Activated CD4-positive, alpha-beta T cell treated with anti-CD3 and anti-CD28 coated beads, Interleukin-10, Interleukin-2, amounts not matched to agents 100 ng/mL and 50 ng/mL, durations not matched to agents 16 hours and 8 hours (primary cell): Measurements from ENCODE around the gene THSD7A.
"Not testable (repeated sequence)": the region's sequence is repeated elsewhere in the genome, so short reads cannot be mapped to it uniquely, and the experiment has no call there.

ENCODE experiments used
- DNase-seq: peaks from one replicate; pipeline ENCODE4 v3.0.0-alpha.2; 2020

THSD7A gene

GRCh38 chr7:11448323-11448722, 383.7 kb downstream of the THSD7A start:
- no peak for DNase-seq

GRCh38 chr7:11447106-11447505, 384.9 kb downstream of the THSD7A start:
- DNase-seq, result no peak

GRCh38 chr7:11443934-11444333, 388.1 kb downstream of the THSD7A start:
- not testable (repeated sequence) for DNase-seq

- DNase-seq, result no peak
These were observed 394.0 kb downstream of the THSD7A start for GRCh38 chr7:11437994-11438393.

GRCh38 chr7:11436773-11437524, 395.0 kb downstream of the THSD7A start:
- no peak for DNase-seq

GRCh38 chr7:11436316-11436715, 395.7 kb downstream of the THSD7A start:
- no peak for DNase-seq

- DNase-seq, result no peak
These were observed 397.6 kb downstream of the THSD7A start for GRCh38 chr7:11434366-11434765.

- DNase-seq, result no peak
These were observed 401.2 kb downstream of the THSD7A start for GRCh38 chr7:11430841-11431240.

- no peak for DNase-seq
These were observed 401.9 kb downstream of the THSD7A start for GRCh38 chr7:11430112-11430511.

- no peak for DNase-seq
These were observed 403.0 kb downstream of the THSD7A start for GRCh38 chr7:11428877-11429581.

GRCh38 chr7:11427686-11428273, 404.2 kb downstream of the THSD7A start:
- peak; percentile 36 for DNase-seq

- no peak for DNase-seq
These were observed 408.0 kb downstream of the THSD7A start for GRCh38 chr7:11424006-11424405.

GRCh38 chr7:11420049-11420448, 411.9 kb downstream of the THSD7A start:
- no peak for DNase-seq

GRCh38 chr7:11416641-11417458, 415.1 kb downstream of the THSD7A start:
- no peak for DNase-seq

GRCh38 chr7:11415101-11415500, 416.9 kb downstream of the THSD7A start:
- DNase-seq, result no peak

GRCh38 chr7:11413901-11414300, 418.1 kb downstream of the THSD7A start:
- DNase-seq, result no peak

GRCh38 chr7:11412036-11412435, 420.0 kb downstream of the THSD7A start:
- no peak for DNase-seq

GRCh38 chr7:11410656-11411644, 421.0 kb downstream of the THSD7A start:
- no peak for DNase-seq

- DNase-seq, result no peak
These were observed 427.6 kb downstream of the THSD7A start for GRCh38 chr7:11404355-11404754.

GRCh38 chr7:11403781-11404180, 428.2 kb downstream of the THSD7A start:
- no peak for DNase-seq

GRCh38 chr7:11394438-11394837, 437.6 kb downstream of the THSD7A start:
- no peak for DNase-seq

GRCh38 chr7:11379641-11380040, 452.4 kb downstream of the THSD7A start:
- no peak for DNase-seq
